Retinal pigment epithelial cell (primary cell): ENCODE results near the gene GPRC5B.

Source experiments
- DNase-seq: peaks from one replicate; pipeline ENCODE4 v3.0.0-alpha.2; 2010; ENCODE audit warnings: low read depth
- H3K4me3 ChIP-seq: 2 replicates; pipeline ENCODE4 v1.5.1; 2011; ENCODE audit warnings: mild to moderate bottlenecking, low read length, control low read depth, moderate library complexity
- CTCF ChIP-seq: conservative IDR thresholded peaks from 2 replicates; pipeline ENCODE4 v1.5.1; 2011; ENCODE audit warnings: low read depth, low read length, control low read depth, inconsistent platforms

Gene GPRC5B

GRCh38 chr16:19909750-19910322 lies 25.2 kb upstream of the GPRC5B start:
- H3K4me3 ChIP-seq = no peak overlapping the region
- DNase-seq = no peak
- no peak for TF ChIP-seq CTCF

GRCh38 chr16:19908921-19909320 lies 24.3 kb upstream of the GPRC5B start:
- no peak for TF ChIP-seq CTCF
- no peak overlapping the region for H3K4me3 ChIP-seq
- DNase-seq = no peak

- H3K4me3 ChIP-seq = no peak overlapping the region
- DNase-seq = no peak
- TF ChIP-seq CTCF = peak; percentile 98
These were observed 22.7 kb upstream of the GPRC5B start for GRCh38 chr16:19907161-19907992.

- TF ChIP-seq CTCF = no peak
- DNase-seq = no peak
These were observed 16.5 kb upstream of the GPRC5B start for GRCh38 chr16:19901164-19901563.

GRCh38 chr16:19899605-19899955 lies 14.9 kb upstream of the GPRC5B start:
- H3K4me3 ChIP-seq = no peak overlapping the region
- DNase-seq = no peak
- no peak for TF ChIP-seq CTCF

More at GRCh38 chr16:19901164-19901563, 16.5 kb upstream of the GPRC5B start:
- no peak overlapping the region for H3K4me3 ChIP-seq

- H3K4me3 ChIP-seq = no peak overlapping the region
- no peak for DNase-seq
These were observed 14.4 kb upstream of the GPRC5B start for GRCh38 chr16:19898924-19899604.

More at GRCh38 chr16:19898924-19899604, 14.4 kb upstream of the GPRC5B start:
- peak; percentile 90 for TF ChIP-seq CTCF
